Measurements from ENCODE around the gene TOM1L2.

Gene TOM1L2

GRCh38 chr17:17872547-17873345, 99.5 kb downstream of the TOM1L2 start:
- H3K36me3 ChIP-seq (ENCODE audit: control insufficient read depth, insufficient read depth, low read length), result no peaks in the 10 kb centered on the region
- H3K4me1 ChIP-seq (ENCODE audit: control insufficient read depth, insufficient read depth, low read length), result peaks cover 31% of the 10 kb centered on the region
- H3K4me3 ChIP-seq (ENCODE audit: low read depth, low read length), result no peak overlapping the region
- H3K9ac ChIP-seq (ENCODE audit: low read depth, low read length), result no peak overlapping the region
- H3K27me3 ChIP-seq (ENCODE audit: control insufficient read depth, insufficient read depth, low read length), result peaks cover 15% of the 10 kb centered on the region
- no peak overlapping the region for H3K27ac ChIP-seq (ENCODE audit: low read depth, low read length)
- H3K9me3 ChIP-seq (ENCODE audit: control insufficient read depth, insufficient read depth, low read length), result no peaks in the 10 kb centered on the region

- Histone ChIP-seq H3K9ac (ENCODE audit: low read depth, low read length) (no peak overlapping the region), H3K9me3 (ENCODE audit: control insufficient read depth, insufficient read depth, low read length) (no peaks in the 10 kb centered on the region), H3K27me3 (ENCODE audit: control insufficient read depth, insufficient read depth, low read length) (peaks cover 23% of the 10 kb centered on the region), H3K36me3 (ENCODE audit: control insufficient read depth, insufficient read depth, low read length) (no peaks in the 10 kb centered on the region), H3K27ac (ENCODE audit: low read depth, low read length) (no peak overlapping the region), H3K4me3 (ENCODE audit: low read depth, low read length) (no peak overlapping the region), H3K4me1 (ENCODE audit: control insufficient read depth, insufficient read depth, low read length) (peaks cover 22% of the 10 kb centered on the region)
Measured at GRCh38 chr17:17871913-17872312, 100.3 kb downstream of the TOM1L2 start.

GRCh38 chr17:17870247-17870646, 102.0 kb downstream of the TOM1L2 start:
- Histone ChIP-seq H3K9ac (ENCODE audit: low read depth, low read length) (no peak overlapping the region), H3K4me3 (ENCODE audit: low read depth, low read length) (no peak overlapping the region), H3K27me3 (ENCODE audit: control insufficient read depth, insufficient read depth, low read length) (peaks cover 23% of the 10 kb centered on the region), H3K27ac (ENCODE audit: low read depth, low read length) (peak overlapping the region; percentile 20), H3K36me3 (ENCODE audit: control insufficient read depth, insufficient read depth, low read length) (no peaks in the 10 kb centered on the region), H3K9me3 (ENCODE audit: control insufficient read depth, insufficient read depth, low read length) (no peaks in the 10 kb centered on the region), H3K4me1 (ENCODE audit: control insufficient read depth, insufficient read depth, low read length) (peaks cover 20% of the 10 kb centered on the region)

- no peaks in the 10 kb centered on the region for H3K36me3 ChIP-seq (ENCODE audit: control insufficient read depth, insufficient read depth, low read length)
Measured at GRCh38 chr17:17868641-17869522, 103.3 kb downstream of the TOM1L2 start.

GRCh38 chr17:17866897-17867296, 105.3 kb downstream of the TOM1L2 start:
- H3K4me1 ChIP-seq (ENCODE audit: control insufficient read depth, insufficient read depth, low read length), result peaks cover 20% of the 10 kb centered on the region
- H3K36me3 ChIP-seq (ENCODE audit: control insufficient read depth, insufficient read depth, low read length), result no peaks in the 10 kb centered on the region
- no peak overlapping the region for H3K9ac ChIP-seq (ENCODE audit: low read depth, low read length)
- H3K27me3 ChIP-seq (ENCODE audit: control insufficient read depth, insufficient read depth, low read length), result peaks cover 23% of the 10 kb centered on the region
- no peak overlapping the region for H3K4me3 ChIP-seq (ENCODE audit: low read depth, low read length)
- no peaks in the 10 kb centered on the region for H3K9me3 ChIP-seq (ENCODE audit: control insufficient read depth, insufficient read depth, low read length)
- no peak overlapping the region for H3K27ac ChIP-seq (ENCODE audit: low read depth, low read length)

More at GRCh38 chr17:17868641-17869522, 103.3 kb downstream of the TOM1L2 start:
- Histone ChIP-seq H3K4me1 (ENCODE audit: control insufficient read depth, insufficient read depth, low read length) (peaks cover 20% of the 10 kb centered on the region), H3K9ac (ENCODE audit: low read depth, low read length) (no peak overlapping the region), H3K4me3 (ENCODE audit: low read depth, low read length) (no peak overlapping the region), H3K9me3 (ENCODE audit: control insufficient read depth, insufficient read depth, low read length) (no peaks in the 10 kb centered on the region), H3K27me3 (ENCODE audit: control insufficient read depth, insufficient read depth, low read length) (peaks cover 23% of the 10 kb centered on the region), H3K27ac (ENCODE audit: low read depth, low read length) (peak overlapping the region; percentile 85)

GRCh38 chr17:17866425-17866824, 105.8 kb downstream of the TOM1L2 start:
- Histone ChIP-seq H3K27me3 (ENCODE audit: control insufficient read depth, insufficient read depth, low read length) (peaks cover 23% of the 10 kb centered on the region), H3K4me3 (ENCODE audit: low read depth, low read length) (no peak overlapping the region), H3K9me3 (ENCODE audit: control insufficient read depth, insufficient read depth, low read length) (no peaks in the 10 kb centered on the region), H3K36me3 (ENCODE audit: control insufficient read depth, insufficient read depth, low read length) (no peaks in the 10 kb centered on the region), H3K27ac (ENCODE audit: low read depth, low read length) (no peak overlapping the region), H3K4me1 (ENCODE audit: control insufficient read depth, insufficient read depth, low read length) (peaks cover 20% of the 10 kb centered on the region), H3K9ac (ENCODE audit: low read depth, low read length) (no peak overlapping the region)

GRCh38 chr17:17865035-17865434, 107.2 kb downstream of the TOM1L2 start:
- Histone ChIP-seq H3K27ac (ENCODE audit: low read depth, low read length) (no peak overlapping the region), H3K9me3 (ENCODE audit: control insufficient read depth, insufficient read depth, low read length) (no peaks in the 10 kb centered on the region), H3K4me1 (ENCODE audit: control insufficient read depth, insufficient read depth, low read length) (peaks cover 17% of the 10 kb centered on the region), H3K9ac (ENCODE audit: low read depth, low read length) (no peak overlapping the region), H3K4me3 (ENCODE audit: low read depth, low read length) (no peak overlapping the region), H3K36me3 (ENCODE audit: control insufficient read depth, insufficient read depth, low read length) (no peaks in the 10 kb centered on the region), H3K27me3 (ENCODE audit: control insufficient read depth, insufficient read depth, low read length) (peaks cover 17% of the 10 kb centered on the region)

GRCh38 chr17:17860766-17861107, 111.5 kb downstream of the TOM1L2 start:
- H3K36me3 ChIP-seq (ENCODE audit: control insufficient read depth, insufficient read depth, low read length), result no peaks in the 10 kb centered on the region
- no peaks in the 10 kb centered on the region for H3K4me1 ChIP-seq (ENCODE audit: control insufficient read depth, insufficient read depth, low read length)
- no peaks in the 10 kb centered on the region for H3K9me3 ChIP-seq (ENCODE audit: control insufficient read depth, insufficient read depth, low read length)
- H3K27me3 ChIP-seq (ENCODE audit: control insufficient read depth, insufficient read depth, low read length), result no peaks in the 10 kb centered on the region
- H3K4me3 ChIP-seq (ENCODE audit: low read depth, low read length), result no peak overlapping the region
- no peak overlapping the region for H3K27ac ChIP-seq (ENCODE audit: low read depth, low read length)
- H3K9ac ChIP-seq (ENCODE audit: low read depth, low read length), result no peak overlapping the region

GRCh38 chr17:17859909-17860765, 112.1 kb downstream of the TOM1L2 start:
- H3K36me3 ChIP-seq (ENCODE audit: control insufficient read depth, insufficient read depth, low read length), result no peaks in the 10 kb centered on the region
- H3K4me1 ChIP-seq (ENCODE audit: control insufficient read depth, insufficient read depth, low read length), result no peaks in the 10 kb centered on the region
- no peak overlapping the region for H3K9ac ChIP-seq (ENCODE audit: low read depth, low read length)
- H3K4me3 ChIP-seq (ENCODE audit: low read depth, low read length), result no peak overlapping the region
- H3K9me3 ChIP-seq (ENCODE audit: control insufficient read depth, insufficient read depth, low read length), result no peaks in the 10 kb centered on the region
- no peaks in the 10 kb centered on the region for H3K27me3 ChIP-seq (ENCODE audit: control insufficient read depth, insufficient read depth, low read length)
- H3K27ac ChIP-seq (ENCODE audit: low read depth, low read length), result no peak overlapping the region

- no peak overlapping the region for H3K4me3 ChIP-seq (ENCODE audit: low read depth, low read length)
- H3K36me3 ChIP-seq (ENCODE audit: control insufficient read depth, insufficient read depth, low read length), result no peaks in the 10 kb centered on the region
- no peak overlapping the region for H3K9ac ChIP-seq (ENCODE audit: low read depth, low read length)
- H3K9me3 ChIP-seq (ENCODE audit: control insufficient read depth, insufficient read depth, low read length), result no peaks in the 10 kb centered on the region
- no peaks in the 10 kb centered on the region for H3K27me3 ChIP-seq (ENCODE audit: control insufficient read depth, insufficient read depth, low read length)
- no peak overlapping the region for H3K27ac ChIP-seq (ENCODE audit: low read depth, low read length)
- H3K4me1 ChIP-seq (ENCODE audit: control insufficient read depth, insufficient read depth, low read length), result no peaks in the 10 kb centered on the region
Measured at GRCh38 chr17:17857496-17857895, 114.7 kb downstream of the TOM1L2 start.

Data from HUES48 (cell line).